Kidney (tissue), 14 donors: ENCODE results near the gene GFM1. TPM values are rescaled to one million over a fixed set of nuclear protein-coding genes. Genes with fewer than 3 reads are reported as not detected.

Experiments
- DNase-seq, 5 donors: peaks; one replicate each; pipeline ENCODE4 v3.0.0-alpha.2; 2013 to 2020
- FAIRE-seq: peaks from 2 replicates; lab custom pipeline; 2012; peaks lifted over from hg19 to GRCh38; lab: Jason Lieb, UNC
- H3K27ac ChIP-seq, 2 donors: one replicate each; pipeline ENCODE4 v1.7.0; 2013; ENCODE audit warnings: low read depth in 2 of 2, low read length in 2 of 2, inconsistent platforms in 1 of 2
- H3K27me3 ChIP-seq: one replicate; pipeline ENCODE4 v1.7.1; 2013; ENCODE audit warnings: low read length, inconsistent platforms; ENCODE audit not compliant: control insufficient read depth, insufficient read depth
- H3K36me3 ChIP-seq, 3 donors: one replicate each; pipeline versions ENCODE4 v1.7.0 to v1.7.1; 2013; ENCODE audit warnings: low read length in 3 of 3, control low read depth in 1 of 3, inconsistent platforms in 1 of 3; ENCODE audit not compliant: insufficient read depth in 3 of 3, control insufficient read depth in 2 of 3
- H3K4me1 ChIP-seq, 3 donors: one replicate each; pipeline versions ENCODE4 v1.7.0 to v1.7.1; 2013; ENCODE audit warnings: low read length in 3 of 3, inconsistent platforms in 1 of 3, low read depth in 1 of 3; ENCODE audit not compliant: control insufficient read depth in 2 of 3, insufficient read depth in 2 of 3
- H3K4me3 ChIP-seq, 3 donors: one replicate each; pipeline versions ENCODE4 v1.7.0 to v1.8.1; 2013; ENCODE audit warnings: low read length in 3 of 3, control low read depth in 1 of 3, inconsistent platforms in 1 of 3
- H3K9ac ChIP-seq, 3 donors: one replicate each; pipeline versions ENCODE4 v1.7.0 to v1.7.1; 2013; ENCODE audit warnings: low read length in 3 of 3, control low read depth in 1 of 3, inconsistent platforms in 1 of 3
- H3K9me3 ChIP-seq, 3 donors: one replicate each; pipeline versions ENCODE4 v1.7.0 to v1.7.1; 2013; ENCODE audit warnings: low read length in 3 of 3, control low read depth in 1 of 3, inconsistent platforms in 1 of 3; ENCODE audit not compliant: control insufficient read depth in 2 of 3, insufficient read depth in 1 of 3
- CTCF ChIP-seq: IDR thresholded peaks from 3 replicates; pipeline ENCODE4 v1.5.1; 2012; ENCODE audit warnings: mild to moderate bottlenecking, moderate library complexity, borderline replicate concordance; ENCODE audit not compliant: insufficient read depth; ENCODE audit errors: extremely low read depth
- intact Hi-C: fragments of 100-400 bp; cut with DNase I; formaldehyde crosslinking; loops from one replicate; pipeline ENCODE4 v1.11.1; 2022
- polyA plus RNA-seq: library from polyadenylated mRNA; stranded (reverse); fragments of 350-450 nt; fragmentation: Illumina TruSeq; extraction: RNeasy Lipid Tissue Mini Kit (QIAGEN cat#74804); gene quantifications from one replicate; pipeline ENCODE4 v1.2.3, GENCODE V29; 2014; ENCODE audit warnings: low read depth, low replicate concordance; ENCODE audit not compliant: insufficient read depth
- total RNA-seq: library from RNA; stranded (reverse); fragmentation: NEBNext Ultra II Directional; extraction: Animal tissue kit (Norgen Biotek cat#: 25700); gene quantifications from one replicate; pipeline ENCODE4 v1.2.1, GENCODE V29; 2021
- donor health status: control.
- donor health status: control.
- donor health status: control.
- donor health status: control.
- donor health status: control.
- donor health status: DM: yes; HTN: yes; CAD: no.
- donor health status: Normal renal cell carcinoma (clear cell type).

The GFM1 gene
- total and polyA plus RNA-seq, 2 donors from 2014 or later: 21.9 to 49.3 TPM

DNA sequence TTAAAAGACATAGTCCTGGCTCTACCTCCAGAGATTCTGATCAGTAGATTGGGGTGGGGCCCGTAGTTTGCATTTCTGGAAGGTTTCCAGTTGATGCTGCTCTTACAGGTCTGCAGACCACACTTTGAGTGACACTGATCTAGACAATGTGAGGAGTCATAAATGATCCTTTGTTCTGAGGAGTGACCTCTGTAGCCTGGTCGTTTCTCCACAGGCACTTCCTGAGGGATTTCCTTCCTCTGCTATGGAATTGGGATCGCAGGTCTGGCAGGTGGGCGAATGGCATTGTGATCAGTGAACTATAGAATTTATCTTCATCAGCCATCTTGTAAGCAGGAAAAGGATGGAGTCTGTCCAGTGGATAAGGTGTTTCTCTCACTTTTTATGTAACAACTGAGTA, 5.5 kb downstream of the GFM1 start:
- H3K27me3 ChIP-seq: no peaks in the 10 kb centered on the region
- H3K4me1 ChIP-seq: peaks cover 0 to 3% (median 0%) of the 10 kb centered on the region in 3 donors
- peaks cover 0 to 18% (median 7%) of the 10 kb centered on the region in 3 donors for H3K36me3 ChIP-seq
- no peaks in the 10 kb centered on the region for H3K9me3 ChIP-seq
- H3K4me3 ChIP-seq: no peak overlapping the region
- FAIRE-seq (no peak), DNase-seq (no peak)
- H3K9ac ChIP-seq: no peak overlapping the region
- intact Hi-C loops: no loop called here
- H3K27ac ChIP-seq: no peak overlapping the region
- TF ChIP-seq CTCF: no peak

DNA sequence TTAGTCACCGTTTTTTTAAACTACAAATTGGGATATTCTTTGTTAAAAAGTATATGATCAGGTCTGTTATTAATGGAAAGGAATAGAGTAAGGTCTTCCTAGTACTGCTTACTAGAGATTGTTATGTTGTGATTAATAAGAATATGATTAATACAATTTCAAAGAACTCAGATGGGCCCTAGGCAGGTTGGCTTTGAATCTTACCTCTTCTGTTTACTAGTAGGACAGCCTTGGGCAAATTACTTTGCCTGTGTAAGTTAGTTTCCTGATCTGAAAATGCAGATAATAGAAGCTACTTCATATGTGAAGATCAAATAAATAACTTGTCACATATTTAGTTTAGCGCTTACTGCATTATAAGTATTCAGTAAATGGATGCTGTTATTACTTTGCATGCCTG, 6.9 kb downstream of the GFM1 start:
- FAIRE-seq (no peak), DNase-seq (no peak)
- Histone ChIP-seq H3K9me3 (no peaks in the 10 kb centered on the region), H3K4me3 (no peak overlapping the region), H3K4me1 (peaks cover 0 to 3% (median 0%) of the 10 kb centered on the region in 3 donors), H3K27ac (no peak overlapping the region), H3K9ac (no peak overlapping the region), H3K36me3 (peaks cover 0 to 18% (median 9%) of the 10 kb centered on the region in 3 donors), H3K27me3 (no peaks in the 10 kb centered on the region)
- intact Hi-C loops: no loop called here
- no peak for TF ChIP-seq CTCF

DNA sequence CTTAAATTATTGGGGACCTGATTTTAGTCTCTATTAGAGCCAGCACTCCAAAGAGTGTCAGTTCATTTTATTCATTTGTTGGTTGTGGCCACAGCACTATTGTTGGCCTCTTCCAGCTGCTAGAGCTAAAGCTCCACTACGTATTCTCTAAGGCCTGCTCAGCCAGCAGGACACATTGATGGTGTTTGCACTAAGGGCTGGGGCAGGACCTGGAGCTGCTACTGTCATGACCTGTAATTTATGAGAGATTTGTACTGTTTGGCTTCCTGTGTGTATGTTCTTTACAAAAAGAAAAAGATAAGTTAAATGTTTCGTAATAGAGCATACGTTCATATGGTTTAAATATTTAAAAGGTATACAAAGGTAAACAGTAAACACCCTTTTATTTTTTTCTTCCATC, 8.1 kb downstream of the GFM1 start:
- intact Hi-C loops: no loop called here
- Histone ChIP-seq H3K4me1 (no peaks in the 10 kb centered on the region), H3K27me3 (no peaks in the 10 kb centered on the region)

More for the DNA sequence above, 8.1 kb downstream of the GFM1 start:
- TF ChIP-seq CTCF: no peak
- H3K9me3 ChIP-seq: no peaks in the 10 kb centered on the region
- H3K9ac ChIP-seq: no peak overlapping the region
- FAIRE-seq: no peak
- H3K27ac ChIP-seq: no peak overlapping the region
- DNase-seq: no peak
- peaks cover 2 to 19% (median 7%) of the 10 kb centered on the region in 3 donors for H3K36me3 ChIP-seq
- H3K4me3 ChIP-seq: no peak overlapping the region
